H9 (cell line): ENCODE measurements around the gene F2. TPM values are rescaled to one million over a fixed set of nuclear protein-coding genes. Genes with fewer than 3 reads are reported as not detected.

ENCODE experiments used
- DNase-seq: peaks from one replicate; pipeline ENCODE4 v3.0.0-alpha.2; 2017
- H2AFZ ChIP-seq: one replicate; pipeline ENCODE4 v1.6.1; 2013; ENCODE audit warnings: mild to moderate bottlenecking, low read length, control low read depth, moderate library complexity
- H2AK5ac ChIP-seq: 2 replicates; pipeline ENCODE4 v1.6.1; 2013; ENCODE audit warnings: low read length, control low read depth, mixed read lengths; ENCODE audit not compliant: insufficient read length
- H2BK120ac ChIP-seq: one replicate; pipeline ENCODE4 v1.6.1; 2013; ENCODE audit warnings: low read depth, mild to moderate bottlenecking, low read length, control low read depth, inconsistent platforms; ENCODE audit not compliant: poor library complexity, severe bottlenecking
- H2BK12ac ChIP-seq: 2 replicates; pipeline ENCODE4 v1.6.1; 2013; ENCODE audit warnings: low read length, control low read depth, mixed read lengths, low read depth; ENCODE audit not compliant: insufficient read length
- H2BK15ac ChIP-seq: 2 replicates; pipeline ENCODE4 v1.6.1; 2013; ENCODE audit warnings: low read depth, low read length, control low read depth
- H2BK20ac ChIP-seq: one replicate; pipeline ENCODE4 v1.6.1; 2013; ENCODE audit warnings: low read depth, mild to moderate bottlenecking, low read length, control low read depth, inconsistent platforms; ENCODE audit not compliant: poor library complexity, severe bottlenecking
- H2BK5ac ChIP-seq: 2 replicates; pipeline ENCODE4 v1.6.1; 2013; ENCODE audit warnings: low read length, control low read depth, mixed read lengths; ENCODE audit not compliant: insufficient read length
- H3K14ac ChIP-seq: 2 replicates; pipeline ENCODE4 v1.6.1; 2013; ENCODE audit warnings: low read length, control low read depth; ENCODE audit not compliant: insufficient read depth
- H3K18ac ChIP-seq: 2 replicates; pipeline ENCODE4 v1.6.1; 2013; ENCODE audit warnings: low read depth, mild to moderate bottlenecking, mixed read lengths, low read length, control low read depth; ENCODE audit not compliant: insufficient read length
- H3K23ac ChIP-seq: 2 replicates; pipeline ENCODE4 v1.6.1; 2013; ENCODE audit warnings: low read length, control low read depth, mixed read lengths, low read depth; ENCODE audit not compliant: insufficient read length
- H3K23me2 ChIP-seq: 2 replicates; pipeline ENCODE4 v1.6.1; 2013; ENCODE audit warnings: low read depth, mild to moderate bottlenecking, mixed read lengths, low read length, control low read depth; ENCODE audit not compliant: insufficient read length, poor library complexity, severe bottlenecking
- H3K27ac ChIP-seq: 2 replicates; pipeline ENCODE4 v1.5.1; 2013; ENCODE audit warnings: low read length, control low read depth, mixed read lengths, low read depth; ENCODE audit not compliant: insufficient read length
- H3K27me3 ChIP-seq: 2 replicates; pipeline ENCODE4 v1.6.1; 2013; ENCODE audit warnings: low read length, control low read depth, inconsistent platforms; ENCODE audit not compliant: insufficient read depth
- H3K4ac ChIP-seq: 2 replicates; pipeline ENCODE4 v1.6.1; 2013; ENCODE audit warnings: low read depth, mild to moderate bottlenecking, control low read depth, inconsistent platforms, low read length, moderate library complexity
- H3K4me1 ChIP-seq: 2 replicates; pipeline ENCODE4 v1.6.1; 2013; ENCODE audit warnings: low read length, control low read depth, inconsistent platforms; ENCODE audit not compliant: insufficient read depth
- H3K4me2 ChIP-seq: 2 replicates; pipeline ENCODE4 v1.6.1; 2013; ENCODE audit warnings: low read length, control low read depth, mixed read lengths; ENCODE audit not compliant: insufficient read length, insufficient read depth
- H3K56ac ChIP-seq: 2 replicates; pipeline ENCODE4 v1.6.1; 2013; ENCODE audit warnings: low read depth, mild to moderate bottlenecking, mixed read lengths, low read length, control low read depth; ENCODE audit not compliant: insufficient read length
- H3K79me1 ChIP-seq: 2 replicates; pipeline ENCODE4 v1.6.1; 2013; ENCODE audit warnings: low read depth, mild to moderate bottlenecking, moderate library complexity, low read length, control low read depth, inconsistent platforms; ENCODE audit not compliant: insufficient read depth, poor library complexity, severe bottlenecking
- H3K79me2 ChIP-seq: 2 replicates; pipeline ENCODE4 v1.6.1; 2013; ENCODE audit warnings: low read length, control low read depth, inconsistent platforms; ENCODE audit not compliant: insufficient read depth
- H3K9ac ChIP-seq: 2 replicates; pipeline ENCODE4 v1.6.1; 2013; ENCODE audit warnings: low read length, control low read depth, mixed read lengths; ENCODE audit not compliant: insufficient read length; ENCODE audit errors: extremely low read depth
- H3K9me3 ChIP-seq: one replicate; pipeline ENCODE4 v1.6.1; 2013; ENCODE audit warnings: low read depth, low read length, inconsistent platforms; ENCODE audit not compliant: control insufficient read depth
- H3T11ph ChIP-seq: one replicate; pipeline ENCODE4 v1.6.1; 2013; ENCODE audit warnings: mild to moderate bottlenecking, low read length, control low read depth, inconsistent platforms
- H4K20me1 ChIP-seq: one replicate; pipeline ENCODE4 v1.6.1; 2013; ENCODE audit not compliant: control insufficient read depth, insufficient read length, insufficient read depth
- H4K5ac ChIP-seq: 2 replicates; pipeline ENCODE4 v1.6.1; 2013; ENCODE audit warnings: low read depth, mild to moderate bottlenecking, mixed read lengths, low read length, control low read depth; ENCODE audit not compliant: insufficient read length
- H4K8ac ChIP-seq: replicated peaks from 2 replicates; pipeline ENCODE4 v1.6.1; 2013; ENCODE audit warnings: low read length, control low read depth, mixed read lengths, low read depth; ENCODE audit not compliant: insufficient read length
- H4K91ac ChIP-seq: 2 replicates; pipeline ENCODE4 v1.6.1; 2013; ENCODE audit warnings: low read depth, mild to moderate bottlenecking, moderate library complexity, mixed read lengths, low read length, control low read depth; ENCODE audit not compliant: insufficient read length
- H3K27ac Mint-ChIP-seq, 3 experiments: 2 replicates in 2 of 3; 3 replicates in 1 of 3; pipeline ENCODE4 v1.8.0; 2020 to 2021; ENCODE audit warnings: mixed read lengths in 3 of 3, mild to moderate bottlenecking in 1 of 3, moderate library complexity in 1 of 3
- H3K27me3 Mint-ChIP-seq: 2 replicates; pipeline ENCODE4 v1.8.0; 2021; ENCODE audit warnings: low read depth, mild to moderate bottlenecking, moderate library complexity, mixed read lengths
- H3K36me3 Mint-ChIP-seq, 3 experiments: 2 replicates in 2 of 3; 3 replicates in 1 of 3; pipeline ENCODE4 v1.8.0; 2020 to 2021; ENCODE audit warnings: low read depth in 3 of 3, mixed read lengths in 3 of 3; ENCODE audit not compliant: insufficient read depth in 1 of 3
- H3K4me1 Mint-ChIP-seq, 2 experiments: 2 replicates each; pipeline ENCODE4 v1.8.0; 2020; ENCODE audit warnings: mixed read lengths in 2 of 2
- H3K4me3 Mint-ChIP-seq, 2 experiments: 2 replicates in 1 of 2; 3 replicates in 1 of 2; pipeline ENCODE4 v1.8.0; 2020 to 2021; ENCODE audit warnings: mild to moderate bottlenecking in 2 of 2, mixed read lengths in 2 of 2, moderate library complexity in 1 of 2
- H3K9me3 Mint-ChIP-seq, 2 experiments: 2 replicates in 1 of 2; 3 replicates in 1 of 2; pipeline ENCODE4 v1.8.0; 2020; ENCODE audit warnings: mild to moderate bottlenecking in 2 of 2, mixed read lengths in 2 of 2, moderate library complexity in 1 of 2
- WGBS: extraction: QIAGEN DNeasy Blood & Tissue Kit; methylation state at CpG from one replicate; pipeline ENCODE4 v1.1.7; 2013; ENCODE audit warnings: missing lambda C conversion rate, low lambda C conversion rate, mixed read lengths; ENCODE audit not compliant: insufficient read length; ENCODE audit errors: extremely low coverage; 5-methylcytosine and 5-hydroxymethylcytosine counted together
- total RNA-seq: library from RNA; stranded (reverse); gene quantifications from 2 replicates; pipeline ENCODE4 v1.2.1, GENCODE V29; 2021
- TF ChIP-seq, protein P1 (sequence below): fragments of 200-600 bp; sonication (generic); conservative IDR thresholded peaks from 3 replicates; pipeline ENCODE4 v1.8.0; 2021; ENCODE audit warnings: antibody characterized with exemption, mild to moderate bottlenecking

F2 gene
- total RNA-seq, 1 experiment from 2014 or later: not detected

DNA sequence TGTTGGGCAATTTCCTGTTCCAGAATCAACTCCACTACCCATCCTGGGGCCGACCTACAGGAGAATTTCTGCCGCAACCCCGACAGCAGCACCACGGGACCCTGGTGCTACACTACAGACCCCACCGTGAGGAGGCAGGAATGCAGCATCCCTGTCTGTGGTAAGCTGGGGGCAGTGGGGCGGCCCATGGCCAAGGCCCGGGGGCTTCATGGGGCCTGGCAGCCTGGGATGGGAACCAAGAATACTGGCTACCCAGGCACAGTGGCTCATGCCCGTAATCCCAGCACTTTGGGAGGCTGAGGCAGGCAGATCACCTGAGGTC is 4.3 kb downstream of the F2 start:
- Histone ChIP-seq H3K4ac (no peak overlapping the region), H3K4me2 (no peak overlapping the region), H4K5ac (no peak overlapping the region), H3K4me1 (0 out of 2 replicates have a peak, but pooled peaks cover 3% of the 10 kb centered on the region), H3K79me1 (no peaks in the 10 kb centered on the region), H2BK12ac (no peak overlapping the region), H3K27me3 (no peaks in the 10 kb centered on the region), H4K20me1 (no peaks in the 10 kb centered on the region), H3K79me2 (no peaks in the 10 kb centered on the region), H3T11ph (no peak overlapping the region), H3K14ac (no peak overlapping the region), H2BK15ac (no peak overlapping the region), H3K23ac (no peak overlapping the region), H3K27ac (no peak overlapping the region), H2BK5ac (no peak overlapping the region), H3K23me2 (no peaks in the 10 kb centered on the region), H4K8ac (no peak overlapping the region), H4K91ac (no peak overlapping the region), H3K9ac (no peak overlapping the region), H2BK20ac (no peak overlapping the region), H2AK5ac (no peak overlapping the region), H2AFZ (no peak overlapping the region), H3K18ac (no peak overlapping the region), H3K56ac (no peak overlapping the region), H3K9me3 (no peaks in the 10 kb centered on the region), H2BK120ac (no peak overlapping the region)
- peaks cover 9 to 15% of the 10 kb centered on the region in 2 experiments for H3K4me1 Mint-ChIP-seq
- no peak for DNase-seq
- H3K27me3 Mint-ChIP-seq: no peaks in the 10 kb centered on the region; the same call in 1 of the 2 replicates
- WGBS: no CpG with 5 or more reads among the region's 8 CpGs
- H3K9me3 Mint-ChIP-seq: no peaks in the 10 kb centered on the region
- TF ChIP-seq, protein P1, sequence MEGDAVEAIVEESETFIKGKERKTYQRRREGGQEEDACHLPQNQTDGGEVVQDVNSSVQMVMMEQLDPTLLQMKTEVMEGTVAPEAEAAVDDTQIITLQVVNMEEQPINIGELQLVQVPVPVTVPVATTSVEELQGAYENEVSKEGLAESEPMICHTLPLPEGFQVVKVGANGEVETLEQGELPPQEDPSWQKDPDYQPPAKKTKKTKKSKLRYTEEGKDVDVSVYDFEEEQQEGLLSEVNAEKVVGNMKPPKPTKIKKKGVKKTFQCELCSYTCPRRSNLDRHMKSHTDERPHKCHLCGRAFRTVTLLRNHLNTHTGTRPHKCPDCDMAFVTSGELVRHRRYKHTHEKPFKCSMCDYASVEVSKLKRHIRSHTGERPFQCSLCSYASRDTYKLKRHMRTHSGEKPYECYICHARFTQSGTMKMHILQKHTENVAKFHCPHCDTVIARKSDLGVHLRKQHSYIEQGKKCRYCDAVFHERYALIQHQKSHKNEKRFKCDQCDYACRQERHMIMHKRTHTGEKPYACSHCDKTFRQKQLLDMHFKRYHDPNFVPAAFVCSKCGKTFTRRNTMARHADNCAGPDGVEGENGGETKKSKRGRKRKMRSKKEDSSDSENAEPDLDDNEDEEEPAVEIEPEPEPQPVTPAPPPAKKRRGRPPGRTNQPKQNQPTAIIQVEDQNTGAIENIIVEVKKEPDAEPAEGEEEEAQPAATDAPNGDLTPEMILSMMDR: no peak
- H3K27ac Mint-ChIP-seq: no peak overlapping the region
- no peak overlapping the region for H3K4me3 Mint-ChIP-seq
- no peaks in the 10 kb centered on the region for H3K36me3 Mint-ChIP-seq
